SK-N-SH (cell line): ENCODE results near the gene NOS1.

Source experiments
- ELF1 ChIP-seq: IDR thresholded peaks from 2 replicates; pipeline ENCODE4 v1.4.0; 2012
- EP300 ChIP-seq, 2 experiments: IDR thresholded peaks; 2 replicates each; pipeline versions ENCODE4 v1.4.0 to v1.6.1; 2012; ENCODE audit warnings: borderline replicate concordance in 1 of 2, low read depth in 1 of 2, low read length in 1 of 2
- GABPA ChIP-seq: IDR thresholded peaks from 2 replicates; pipeline ENCODE4 v1.4.0; 2012; ENCODE audit warnings: low read depth, mild to moderate bottlenecking
- RAD21 ChIP-seq: IDR thresholded peaks from 2 replicates; pipeline ENCODE4 v1.6.1; 2012; ENCODE audit warnings: mild to moderate bottlenecking, low read length
- TAF1 ChIP-seq: IDR thresholded peaks from 2 replicates; pipeline ENCODE4 v1.6.1; 2012; ENCODE audit warnings: low read depth, mild to moderate bottlenecking, low read length, moderate library complexity, borderline replicate concordance
- TF ChIP-seq, protein P1 (sequence below): fragments of 200-600 bp; sonication (generic); IDR thresholded peaks from 2 replicates; pipeline ENCODE4 v1.6.1; 2017; ENCODE audit warnings: antibody characterized with exemption, mild to moderate bottlenecking, moderate library complexity
- TF ChIP-seq, protein P2 (sequence below): IDR thresholded peaks from 2 replicates; pipeline ENCODE4 v1.6.1; 2012; ENCODE audit warnings: mild to moderate bottlenecking, low read depth, low read length, moderate library complexity
- TF ChIP-seq, protein P3 (sequence below): IDR thresholded peaks from 2 replicates; pipeline ENCODE4 v1.4.0; 2012; ENCODE audit warnings: low read depth

DNA sequence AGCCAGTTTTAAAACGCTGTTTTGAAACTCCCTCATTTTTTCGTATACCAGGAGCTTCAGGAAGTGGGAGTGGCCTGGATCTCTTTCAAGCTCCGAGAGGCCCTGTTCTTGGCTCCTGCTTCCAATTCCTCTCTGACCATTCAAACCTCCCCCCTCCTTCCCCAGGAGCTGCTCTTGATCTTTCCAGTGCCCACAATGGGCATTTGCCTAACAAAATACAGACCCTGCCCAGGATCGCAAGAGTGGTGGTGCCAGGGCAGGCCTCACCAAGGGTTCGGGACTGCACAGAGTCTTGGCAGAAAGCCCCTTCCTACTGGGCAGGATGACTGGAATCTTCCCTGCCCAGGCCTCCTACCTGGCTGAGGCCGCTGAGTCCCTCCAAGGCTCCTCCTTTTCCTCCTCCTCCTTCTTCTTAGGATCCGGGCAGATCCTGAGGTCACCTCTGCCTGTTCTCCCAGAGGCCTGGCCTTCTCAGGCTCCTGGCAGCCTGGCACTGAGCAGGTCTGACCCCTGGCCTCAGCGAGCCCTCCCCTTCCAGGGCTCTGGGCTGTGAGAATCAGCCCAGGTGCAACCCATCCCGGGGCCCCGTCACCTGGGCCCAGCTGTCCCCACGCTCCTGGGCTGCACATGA is 46.9 kb upstream of the NOS1 start:
- TF ChIP-seq EP300 (IDR thresholded peaks at IDR 0.05; ENCODE audit: borderline replicate concordance in 1 of 2, low read depth in 1 of 2, low read length in 1 of 2) (no peak), RAD21 (no peak), GABPA (no peak), ELF1 (no peak), TAF1 (no peak)
- TF ChIP-seq, protein P1, sequence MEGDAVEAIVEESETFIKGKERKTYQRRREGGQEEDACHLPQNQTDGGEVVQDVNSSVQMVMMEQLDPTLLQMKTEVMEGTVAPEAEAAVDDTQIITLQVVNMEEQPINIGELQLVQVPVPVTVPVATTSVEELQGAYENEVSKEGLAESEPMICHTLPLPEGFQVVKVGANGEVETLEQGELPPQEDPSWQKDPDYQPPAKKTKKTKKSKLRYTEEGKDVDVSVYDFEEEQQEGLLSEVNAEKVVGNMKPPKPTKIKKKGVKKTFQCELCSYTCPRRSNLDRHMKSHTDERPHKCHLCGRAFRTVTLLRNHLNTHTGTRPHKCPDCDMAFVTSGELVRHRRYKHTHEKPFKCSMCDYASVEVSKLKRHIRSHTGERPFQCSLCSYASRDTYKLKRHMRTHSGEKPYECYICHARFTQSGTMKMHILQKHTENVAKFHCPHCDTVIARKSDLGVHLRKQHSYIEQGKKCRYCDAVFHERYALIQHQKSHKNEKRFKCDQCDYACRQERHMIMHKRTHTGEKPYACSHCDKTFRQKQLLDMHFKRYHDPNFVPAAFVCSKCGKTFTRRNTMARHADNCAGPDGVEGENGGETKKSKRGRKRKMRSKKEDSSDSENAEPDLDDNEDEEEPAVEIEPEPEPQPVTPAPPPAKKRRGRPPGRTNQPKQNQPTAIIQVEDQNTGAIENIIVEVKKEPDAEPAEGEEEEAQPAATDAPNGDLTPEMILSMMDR: no peak
- TF ChIP-seq, protein P2, sequence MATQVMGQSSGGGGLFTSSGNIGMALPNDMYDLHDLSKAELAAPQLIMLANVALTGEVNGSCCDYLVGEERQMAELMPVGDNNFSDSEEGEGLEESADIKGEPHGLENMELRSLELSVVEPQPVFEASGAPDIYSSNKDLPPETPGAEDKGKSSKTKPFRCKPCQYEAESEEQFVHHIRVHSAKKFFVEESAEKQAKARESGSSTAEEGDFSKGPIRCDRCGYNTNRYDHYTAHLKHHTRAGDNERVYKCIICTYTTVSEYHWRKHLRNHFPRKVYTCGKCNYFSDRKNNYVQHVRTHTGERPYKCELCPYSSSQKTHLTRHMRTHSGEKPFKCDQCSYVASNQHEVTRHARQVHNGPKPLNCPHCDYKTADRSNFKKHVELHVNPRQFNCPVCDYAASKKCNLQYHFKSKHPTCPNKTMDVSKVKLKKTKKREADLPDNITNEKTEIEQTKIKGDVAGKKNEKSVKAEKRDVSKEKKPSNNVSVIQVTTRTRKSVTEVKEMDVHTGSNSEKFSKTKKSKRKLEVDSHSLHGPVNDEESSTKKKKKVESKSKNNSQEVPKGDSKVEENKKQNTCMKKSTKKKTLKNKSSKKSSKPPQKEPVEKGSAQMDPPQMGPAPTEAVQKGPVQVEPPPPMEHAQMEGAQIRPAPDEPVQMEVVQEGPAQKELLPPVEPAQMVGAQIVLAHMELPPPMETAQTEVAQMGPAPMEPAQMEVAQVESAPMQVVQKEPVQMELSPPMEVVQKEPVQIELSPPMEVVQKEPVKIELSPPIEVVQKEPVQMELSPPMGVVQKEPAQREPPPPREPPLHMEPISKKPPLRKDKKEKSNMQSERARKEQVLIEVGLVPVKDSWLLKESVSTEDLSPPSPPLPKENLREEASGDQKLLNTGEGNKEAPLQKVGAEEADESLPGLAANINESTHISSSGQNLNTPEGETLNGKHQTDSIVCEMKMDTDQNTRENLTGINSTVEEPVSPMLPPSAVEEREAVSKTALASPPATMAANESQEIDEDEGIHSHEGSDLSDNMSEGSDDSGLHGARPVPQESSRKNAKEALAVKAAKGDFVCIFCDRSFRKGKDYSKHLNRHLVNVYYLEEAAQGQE: no peak
- TF ChIP-seq, protein P3, sequence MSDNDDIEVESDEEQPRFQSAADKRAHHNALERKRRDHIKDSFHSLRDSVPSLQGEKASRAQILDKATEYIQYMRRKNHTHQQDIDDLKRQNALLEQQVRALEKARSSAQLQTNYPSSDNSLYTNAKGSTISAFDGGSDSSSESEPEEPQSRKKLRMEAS: no peak
